ENCODE measurements around the gene GYPC.

Gene GYPC

DNA sequence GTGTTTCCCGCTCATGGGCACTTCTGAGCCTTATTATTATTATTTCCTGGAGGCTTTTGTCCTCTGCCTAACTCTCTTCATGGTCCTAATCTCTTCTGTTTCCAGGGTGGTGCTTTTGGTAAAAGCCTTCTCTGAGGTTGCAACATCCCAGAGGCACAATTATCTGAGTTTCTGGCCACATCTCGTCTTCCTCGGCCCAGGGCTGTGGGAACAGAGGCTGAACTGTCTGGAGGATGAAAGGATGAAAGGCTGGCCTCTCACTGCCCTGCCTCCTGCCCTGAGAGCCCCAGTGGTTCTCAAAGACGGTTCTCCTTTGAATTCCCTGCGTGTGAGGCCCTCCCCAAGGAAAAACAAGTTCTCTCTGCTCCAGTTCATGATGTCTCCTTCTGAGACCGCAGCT, 13.8 kb downstream of the GYPC start:
- no peak for TF ChIP-seq FOXP2 (optimal IDR thresholded peaks at IDR 0.05; ENCODE audit: control extremely low read depth, extremely low read length, insufficient read depth)
- TF ChIP-seq POLR2AphosphoS5 (IDR thresholded peaks at IDR 0.05; ENCODE audit: borderline replicate concordance, low read depth, low read length): no peak
- no peak for TF ChIP-seq EZH2 (IDR thresholded peaks at IDR 0.05)
- Histone ChIP-seq H3K36me3 (ENCODE audit: insufficient read depth, low read length) (no peaks in the 10 kb centered on the region), H3K9me3 (ENCODE audit: low read depth, low read length) (no peaks in the 10 kb centered on the region), H3K4me3 (no peak overlapping the region), H3K9ac (ENCODE audit: insufficient read length) (no peak overlapping the region), H3K27ac (no peak overlapping the region)
- DNase-seq (ENCODE audit: low read depth, low spot score): no peak

DNA sequence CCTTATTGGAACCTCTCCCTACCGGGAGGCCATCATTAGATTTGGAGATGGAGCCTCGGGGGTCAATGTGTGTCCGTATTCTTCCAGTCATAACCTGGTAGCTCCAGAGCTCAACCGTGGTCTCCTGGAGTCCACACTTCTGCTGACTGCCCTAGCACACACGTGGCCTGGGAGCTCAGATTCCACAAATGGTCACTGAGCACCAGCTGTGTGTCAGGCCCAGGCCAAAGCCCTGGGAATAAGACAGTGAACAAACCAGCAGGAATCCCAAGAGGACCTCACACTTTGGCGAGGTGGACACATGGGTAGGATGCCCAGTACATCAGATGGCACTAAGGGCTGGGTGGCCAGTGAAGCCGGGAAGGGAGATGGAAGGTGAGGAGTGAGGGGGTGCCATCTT, 15.5 kb downstream of the GYPC start:
- Histone ChIP-seq H3K9me3 (ENCODE audit: low read depth, low read length) (no peaks in the 10 kb centered on the region), H3K9ac (ENCODE audit: insufficient read length) (no peak overlapping the region), H3K27ac (no peak overlapping the region), H3K4me3 (no peak overlapping the region), H3K36me3 (ENCODE audit: insufficient read depth, low read length) (no peaks in the 10 kb centered on the region)
- no peak for TF ChIP-seq POLR2AphosphoS5 (IDR thresholded peaks at IDR 0.05; ENCODE audit: borderline replicate concordance, low read depth, low read length)
- no peak for TF ChIP-seq FOXP2 (optimal IDR thresholded peaks at IDR 0.05; ENCODE audit: control extremely low read depth, extremely low read length, insufficient read depth)
- TF ChIP-seq EZH2 (IDR thresholded peaks at IDR 0.05): no peak
- DNase-seq (ENCODE audit: low read depth, low spot score): no peak

DNA sequence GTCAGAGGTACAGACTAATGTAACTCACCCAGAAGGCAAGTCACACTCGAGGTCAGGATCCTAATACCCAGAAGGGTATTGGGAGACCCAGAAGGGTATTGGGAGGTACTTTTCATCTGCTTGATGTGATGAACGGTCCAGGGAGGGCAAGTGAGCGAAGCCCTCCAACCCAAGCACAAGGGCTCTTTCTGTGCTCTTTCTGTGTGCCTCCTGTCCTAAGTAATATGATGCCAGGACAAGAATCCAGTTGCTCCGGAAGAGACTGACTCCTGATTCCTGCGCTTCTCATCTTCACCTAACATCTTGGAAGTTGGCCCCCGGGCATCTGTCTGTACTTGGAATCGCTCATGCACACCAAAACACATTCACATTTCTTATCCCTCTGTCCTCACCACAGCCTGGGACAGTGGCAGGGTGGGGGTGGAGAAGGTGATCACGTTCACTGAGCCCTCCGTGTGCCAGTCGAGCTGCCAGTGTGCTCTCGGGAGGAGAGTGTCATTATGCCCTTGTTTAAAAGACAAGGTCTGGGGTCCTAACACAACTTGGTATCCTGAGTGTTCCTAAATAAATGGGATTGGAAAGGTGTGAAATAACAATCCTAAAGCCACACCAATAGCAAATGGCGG, 17.1 kb downstream of the GYPC start:
- Histone ChIP-seq H3K9me3 (ENCODE audit: low read depth, low read length) (no peaks in the 10 kb centered on the region), H3K36me3 (ENCODE audit: insufficient read depth, low read length) (no peaks in the 10 kb centered on the region), H3K9ac (ENCODE audit: insufficient read length) (no peak overlapping the region), H3K4me3 (no peak overlapping the region), H3K27ac (no peak overlapping the region)
- TF ChIP-seq POLR2AphosphoS5 (IDR thresholded peaks at IDR 0.05; ENCODE audit: borderline replicate concordance, low read depth, low read length) (no peak), EZH2 (IDR thresholded peaks at IDR 0.05) (no peak), FOXP2 (optimal IDR thresholded peaks at IDR 0.05; ENCODE audit: control extremely low read depth, extremely low read length, insufficient read depth) (no peak)
- no peak for DNase-seq (ENCODE audit: low read depth, low spot score)

DNA sequence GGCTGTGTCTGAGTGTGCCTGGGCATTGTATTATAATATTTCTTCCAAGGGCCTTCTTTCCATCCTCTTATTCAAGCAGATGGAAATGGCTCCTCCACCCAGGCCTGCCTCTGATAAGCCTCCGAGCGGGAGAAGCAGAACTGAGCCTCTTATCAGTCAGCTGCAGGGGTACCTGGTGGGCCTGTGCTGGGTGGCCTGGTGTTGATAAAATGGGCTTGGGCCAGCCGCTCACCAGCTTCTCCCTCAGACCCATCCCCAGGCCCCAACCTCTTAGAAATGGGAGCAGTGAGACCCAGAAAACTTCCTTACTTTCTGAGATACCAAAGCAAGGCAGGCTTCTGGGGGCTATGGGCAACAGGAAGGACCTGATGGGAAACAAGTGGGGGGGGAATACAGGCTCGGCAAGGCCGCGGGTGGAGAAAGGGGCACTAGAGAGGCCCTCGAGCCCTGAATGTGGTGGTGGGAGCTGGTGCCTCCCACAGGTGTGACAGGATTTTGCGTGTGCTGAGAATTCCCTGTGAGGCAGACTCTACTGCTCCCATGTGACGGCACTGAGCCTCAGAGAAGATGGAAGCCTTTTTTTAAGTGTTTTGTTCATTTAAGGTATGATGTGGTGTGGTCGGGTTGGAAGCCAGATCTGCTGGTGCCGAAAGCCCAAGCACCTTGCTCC, 18.3 kb downstream of the GYPC start:
- TF ChIP-seq FOXP2 (optimal IDR thresholded peaks at IDR 0.05; ENCODE audit: control extremely low read depth, extremely low read length, insufficient read depth) (no peak), EZH2 (IDR thresholded peaks at IDR 0.05) (no peak), POLR2AphosphoS5 (IDR thresholded peaks at IDR 0.05; ENCODE audit: borderline replicate concordance, low read depth, low read length) (no peak)
- Histone ChIP-seq H3K9ac (ENCODE audit: insufficient read length) (no peak overlapping the region), H3K36me3 (ENCODE audit: insufficient read depth, low read length) (no peaks in the 10 kb centered on the region), H3K4me3 (no peak overlapping the region), H3K27ac (no peak overlapping the region), H3K9me3 (ENCODE audit: low read depth, low read length) (no peaks in the 10 kb centered on the region)
- DNase-seq (ENCODE audit: low read depth, low spot score): no peak

DNA sequence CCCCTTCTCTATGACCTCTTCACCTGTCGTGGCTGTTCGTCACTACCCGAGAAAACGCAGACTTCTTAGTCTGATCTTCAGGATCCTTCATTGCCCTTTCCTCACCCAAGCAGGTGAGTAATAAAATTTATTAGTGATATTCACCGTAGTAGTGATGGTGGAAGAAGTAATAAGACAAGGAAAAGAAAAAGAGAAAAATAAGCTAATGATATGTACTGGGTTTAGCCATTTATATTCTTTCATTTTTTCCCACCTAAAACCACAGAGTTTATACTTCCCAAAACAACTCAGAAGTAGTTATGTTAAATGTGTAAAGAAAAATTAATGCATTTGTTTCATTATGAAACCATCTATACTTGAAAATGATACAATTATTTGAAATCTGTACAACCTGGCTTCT, 19.7 kb downstream of the GYPC start:
- DNase-seq (ENCODE audit: low read depth, low spot score): no peak
- Histone ChIP-seq H3K27ac (no peak overlapping the region), H3K9me3 (ENCODE audit: low read depth, low read length) (no peaks in the 10 kb centered on the region), H3K36me3 (ENCODE audit: insufficient read depth, low read length) (no peaks in the 10 kb centered on the region), H3K4me3 (no peak overlapping the region), H3K9ac (ENCODE audit: insufficient read length) (no peak overlapping the region)
- TF ChIP-seq FOXP2 (optimal IDR thresholded peaks at IDR 0.05; ENCODE audit: control extremely low read depth, extremely low read length, insufficient read depth): no peak
- no peak for TF ChIP-seq EZH2 (IDR thresholded peaks at IDR 0.05)
- TF ChIP-seq POLR2AphosphoS5 (IDR thresholded peaks at IDR 0.05; ENCODE audit: borderline replicate concordance, low read depth, low read length): no peak

DNA sequence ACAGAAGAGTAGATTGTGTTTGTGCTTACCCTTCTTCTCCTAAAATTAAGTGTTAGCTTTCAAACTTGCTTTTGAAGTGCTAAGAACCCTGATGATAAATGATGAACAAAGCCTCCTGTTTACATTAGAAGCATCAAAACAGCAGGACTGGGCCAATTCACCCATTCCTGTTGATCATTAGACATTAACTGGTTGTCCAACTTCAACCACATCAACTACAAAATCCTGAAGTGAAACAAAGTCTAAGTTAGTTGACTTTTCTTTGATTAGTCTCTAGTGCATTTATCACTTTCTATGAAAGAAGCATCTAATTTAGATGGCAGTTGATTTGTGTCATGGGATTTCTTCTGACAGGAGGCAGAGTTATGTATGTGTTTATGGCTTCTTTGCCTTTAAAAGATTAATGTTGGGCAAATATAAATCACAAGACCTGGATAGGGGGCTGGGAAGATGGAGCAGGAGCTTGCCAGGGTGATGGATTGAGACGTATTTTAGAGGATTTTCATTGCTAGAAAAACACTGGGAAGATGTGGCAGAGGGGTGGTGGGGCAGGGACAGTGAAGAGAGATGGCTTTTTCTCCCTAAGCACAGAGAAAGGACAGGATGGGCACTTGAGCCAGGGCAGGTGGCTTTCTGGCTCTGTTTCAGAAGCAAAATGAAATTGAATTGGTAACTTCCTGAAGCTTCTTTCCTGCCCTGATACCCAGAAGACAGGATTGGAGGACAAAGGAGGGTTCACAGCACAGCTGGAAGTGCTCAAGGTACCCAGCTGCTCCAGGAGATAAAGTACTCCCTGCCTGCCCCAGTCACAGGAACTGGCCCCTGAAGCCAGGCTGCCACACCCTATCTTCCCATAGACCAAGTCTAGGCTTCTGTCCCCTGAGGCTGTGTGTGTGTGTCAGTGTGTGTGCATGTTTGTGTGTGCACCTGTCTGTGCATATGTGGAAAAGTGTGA, 20.5 kb downstream of the GYPC start:
- no peak overlapping the region for H3K4me3 ChIP-seq
- no peaks in the 10 kb centered on the region for H3K9me3 ChIP-seq (ENCODE audit: low read depth, low read length)
- TF ChIP-seq POLR2AphosphoS5 (IDR thresholded peaks at IDR 0.05; ENCODE audit: borderline replicate concordance, low read depth, low read length): no peak
- TF ChIP-seq FOXP2 (optimal IDR thresholded peaks at IDR 0.05; ENCODE audit: control extremely low read depth, extremely low read length, insufficient read depth): no peak
- no peak for TF ChIP-seq EZH2 (IDR thresholded peaks at IDR 0.05)
- H3K9ac ChIP-seq (ENCODE audit: insufficient read length): no peak overlapping the region
- no peak overlapping the region for H3K27ac ChIP-seq
- no peak for DNase-seq (ENCODE audit: low read depth, low spot score)
- H3K36me3 ChIP-seq (ENCODE audit: insufficient read depth, low read length): no peaks in the 10 kb centered on the region

DNA sequence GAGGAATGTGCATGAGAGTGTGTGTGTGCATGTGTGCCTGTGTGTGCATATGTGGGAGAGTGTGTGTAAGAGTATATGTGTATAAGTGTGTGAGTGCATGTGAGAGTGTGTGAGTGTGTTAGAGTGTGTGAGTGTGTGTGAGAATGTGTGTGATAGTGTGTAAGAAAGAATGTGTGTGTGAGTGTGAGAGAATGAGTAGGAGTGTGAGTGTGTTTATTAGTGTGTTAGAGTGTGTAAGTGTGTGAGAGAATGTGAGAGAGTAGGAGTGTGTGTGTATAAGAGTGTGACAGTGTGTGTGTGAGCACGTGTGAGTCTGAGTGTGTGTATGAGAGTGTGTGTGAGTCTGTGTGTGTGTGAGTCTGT, 21.2 kb downstream of the GYPC start:
- no peak overlapping the region for H3K4me3 ChIP-seq
- no peaks in the 10 kb centered on the region for H3K36me3 ChIP-seq (ENCODE audit: insufficient read depth, low read length)
- no peaks in the 10 kb centered on the region for H3K9me3 ChIP-seq (ENCODE audit: low read depth, low read length)
- TF ChIP-seq EZH2 (IDR thresholded peaks at IDR 0.05) (no peak), POLR2AphosphoS5 (IDR thresholded peaks at IDR 0.05; ENCODE audit: borderline replicate concordance, low read depth, low read length) (no peak), FOXP2 (optimal IDR thresholded peaks at IDR 0.05; ENCODE audit: control extremely low read depth, extremely low read length, insufficient read depth) (no peak)
- no peak for DNase-seq (ENCODE audit: low read depth, low spot score)
- no peak overlapping the region for H3K27ac ChIP-seq
- no peak overlapping the region for H3K9ac ChIP-seq (ENCODE audit: insufficient read length)
